ENCODE measurements around the gene NOSIP.

Gene NOSIP

DNA sequence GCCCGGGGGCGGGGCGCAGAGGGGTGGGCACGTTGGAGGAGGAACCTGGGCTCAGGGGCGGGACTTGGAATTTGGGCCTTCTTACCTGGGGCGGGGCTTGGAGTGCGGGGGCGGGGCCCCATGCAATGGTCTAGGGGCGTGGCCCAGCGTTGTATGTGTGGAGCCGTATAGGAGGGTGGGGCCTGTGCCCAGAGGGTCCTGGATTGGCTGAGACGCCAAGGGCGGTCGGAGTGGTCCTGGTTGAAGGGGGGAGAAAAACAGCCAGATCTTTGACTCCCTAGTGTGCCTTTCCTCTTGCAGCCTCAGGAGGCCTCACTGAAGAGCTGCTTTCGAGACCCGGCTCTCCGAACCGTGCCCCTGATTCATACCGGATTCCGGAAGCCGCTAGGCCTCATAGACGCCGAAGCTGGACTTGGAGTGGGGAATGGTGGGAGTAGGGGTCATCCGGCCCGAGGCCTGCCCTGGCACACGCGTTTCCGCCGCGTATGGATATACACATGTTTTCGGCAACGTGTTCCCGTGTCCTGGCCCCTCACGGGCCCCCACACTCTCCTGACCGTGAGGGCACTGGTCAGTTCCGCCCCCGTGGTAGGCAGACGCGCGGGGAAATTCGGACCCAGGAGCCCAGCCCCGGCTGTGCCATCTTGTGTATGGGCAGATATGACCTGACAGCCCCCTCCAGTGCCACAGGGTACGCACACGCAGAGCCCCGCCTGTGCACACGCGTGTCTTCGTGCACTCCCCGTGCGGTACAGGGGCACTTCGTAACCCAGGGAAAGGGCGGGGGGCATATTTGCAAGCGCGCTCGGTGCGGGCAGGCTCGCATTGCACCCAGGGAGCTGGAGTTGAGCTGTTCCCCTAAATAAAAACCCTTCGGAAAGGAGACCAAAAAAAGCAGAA, 10.0 kb upstream of the NOSIP start:
- Mint-ChIP-seq H3K36me3 (ENCODE audit: low read depth) (peaks cover 11% of the 10 kb centered on the region), H3K27ac (peak overlapping the region; percentile 89), H3K4me1 (ENCODE audit: low read depth) (peaks cover 34% of the 10 kb centered on the region), H3K9me3 (no peaks in the 10 kb centered on the region), H3K27me3 (no peaks in the 10 kb centered on the region), H3K4me3 (peak overlapping the region; percentile 94)

DNA sequence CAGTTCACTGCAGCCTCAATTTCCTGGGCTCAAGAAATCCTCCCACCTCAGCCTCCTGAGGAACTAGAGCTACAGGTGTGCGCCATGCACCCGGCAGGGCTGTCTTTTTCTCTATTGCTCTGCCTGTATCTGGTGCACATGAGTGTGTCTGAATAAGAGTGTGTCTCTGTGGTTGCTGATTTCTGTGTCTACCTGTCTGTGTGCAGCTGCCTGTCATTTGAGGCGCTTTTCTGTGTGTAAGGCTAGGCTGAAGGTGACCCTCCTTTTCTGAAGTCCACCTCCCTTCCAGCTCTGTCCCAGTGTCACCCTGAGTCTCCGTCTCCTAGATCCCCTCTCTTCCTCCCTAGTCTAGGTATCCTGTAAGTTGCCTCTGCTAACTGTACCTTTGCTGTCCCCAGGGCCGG, 9.1 kb upstream of the NOSIP start:
- peak overlapping the region; percentile 13 for H3K27ac Mint-ChIP-seq
- peaks cover 11% of the 10 kb centered on the region for H3K36me3 Mint-ChIP-seq (ENCODE audit: low read depth)
- H3K4me3 Mint-ChIP-seq = no peak overlapping the region

DNA sequence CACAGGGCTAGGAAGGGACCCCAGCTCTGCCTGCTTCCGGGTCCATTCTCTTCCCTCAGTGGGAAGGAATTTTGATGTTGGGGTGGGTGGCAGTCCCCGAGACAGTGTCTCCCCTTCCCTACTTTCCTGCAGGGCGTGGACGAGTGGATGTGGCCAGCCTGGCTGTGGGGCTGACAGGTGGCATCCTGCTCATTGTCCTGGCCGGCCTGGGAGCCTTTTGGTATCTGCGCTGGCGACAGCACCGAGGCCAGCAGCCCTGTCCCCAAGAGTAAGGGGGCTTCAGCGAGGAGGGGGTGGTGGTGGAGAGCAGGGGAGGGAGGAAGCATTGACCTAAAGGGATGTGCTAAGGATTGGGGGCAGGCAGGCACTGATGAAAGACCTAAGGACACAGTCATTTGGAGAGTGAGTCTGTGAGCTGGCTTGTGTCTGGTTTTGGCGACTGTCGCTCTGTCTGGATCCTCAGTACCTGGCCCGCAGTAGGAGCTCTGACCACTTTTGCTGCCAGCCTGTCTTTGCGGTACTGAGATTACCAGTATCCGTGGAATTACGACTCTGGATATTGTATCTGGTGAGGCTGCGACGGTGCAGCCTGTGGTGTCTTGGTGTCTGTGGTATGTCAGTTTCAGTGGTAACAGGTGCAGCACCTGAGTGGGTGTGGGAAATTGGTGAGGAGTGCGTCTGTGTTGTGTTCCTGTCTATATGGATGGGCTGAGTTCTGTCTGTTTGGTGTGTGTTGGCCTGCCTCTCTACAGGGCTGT, 8.2 kb upstream of the NOSIP start:
- Mint-ChIP-seq H3K4me1 (ENCODE audit: low read depth) (peaks cover 25% of the 10 kb centered on the region), H3K27ac (no peak overlapping the region), H3K9me3 (no peaks in the 10 kb centered on the region), H3K4me3 (no peak overlapping the region), H3K27me3 (no peaks in the 10 kb centered on the region), H3K36me3 (ENCODE audit: low read depth) (peaks cover 2% of the 10 kb centered on the region)

More for the DNA sequence above, 9.1 kb upstream of the NOSIP start:
- Mint-ChIP-seq H3K27me3 (no peaks in the 10 kb centered on the region), H3K9me3 (no peaks in the 10 kb centered on the region), H3K4me1 (ENCODE audit: low read depth) (peaks cover 34% of the 10 kb centered on the region)

DNA sequence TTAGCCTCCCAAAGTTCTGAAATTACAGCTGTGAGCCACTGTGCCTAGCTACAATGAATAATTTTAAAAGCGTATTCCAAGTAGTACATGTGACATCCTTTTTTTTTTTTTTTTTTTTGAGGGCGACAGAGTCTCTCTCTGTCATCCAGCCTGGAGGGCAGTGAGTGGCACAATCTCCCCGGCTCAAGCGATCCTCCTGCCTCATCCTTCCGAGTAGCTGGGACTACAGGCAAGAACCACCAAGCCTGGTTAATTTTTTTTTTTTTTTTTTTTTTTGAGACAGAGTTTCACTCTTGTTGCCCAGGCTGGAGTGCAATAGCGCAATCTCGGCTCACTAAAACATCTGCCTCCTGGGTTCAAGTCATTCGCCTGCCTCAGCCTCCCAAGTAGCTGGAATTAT, 6.9 kb upstream of the NOSIP start:
- Mint-ChIP-seq H3K27ac (no peak overlapping the region), H3K9me3 (no peaks in the 10 kb centered on the region), H3K4me3 (no peak overlapping the region), H3K4me1 (ENCODE audit: low read depth) (peaks cover 19% of the 10 kb centered on the region), H3K27me3 (no peaks in the 10 kb centered on the region), H3K36me3 (ENCODE audit: low read depth) (no peaks in the 10 kb centered on the region)

GRCh38 chr19:49585023-49585422, 4.7 kb upstream of the NOSIP start:
- Mint-ChIP-seq H3K36me3 (ENCODE audit: low read depth) (no peaks in the 10 kb centered on the region), H3K4me3 (no peak overlapping the region), H3K9me3 (no peaks in the 10 kb centered on the region), H3K27me3 (no peaks in the 10 kb centered on the region), H3K4me1 (ENCODE audit: low read depth) (peaks cover 23% of the 10 kb centered on the region), H3K27ac (no peak overlapping the region)

DNA sequence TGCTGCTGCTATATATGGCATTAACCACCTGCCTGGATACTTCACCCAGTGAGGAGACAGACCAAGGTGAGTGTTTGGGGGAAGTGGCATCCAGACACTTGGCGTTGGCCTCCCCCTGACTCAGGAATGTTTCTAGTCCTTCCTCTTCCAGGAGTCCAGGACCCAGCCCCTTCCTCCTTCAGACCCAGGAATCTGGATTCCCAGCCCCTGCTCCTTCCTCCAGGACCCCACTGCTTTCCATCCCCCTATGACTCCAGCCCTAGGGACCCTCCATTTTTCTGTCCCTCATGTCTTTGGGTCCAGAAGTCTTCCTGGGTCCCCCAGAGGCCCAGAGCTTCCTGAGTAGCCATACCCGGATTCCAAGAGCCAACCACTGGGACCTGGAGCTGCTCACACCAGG, 2.9 kb upstream of the NOSIP start:
- H3K36me3 Mint-ChIP-seq (ENCODE audit: low read depth) = no peaks in the 10 kb centered on the region
- H3K27ac Mint-ChIP-seq = no peak overlapping the region
- H3K27me3 Mint-ChIP-seq = no peaks in the 10 kb centered on the region
- no peaks in the 10 kb centered on the region for H3K9me3 Mint-ChIP-seq
- peaks cover 24% of the 10 kb centered on the region for H3K4me1 Mint-ChIP-seq (ENCODE audit: low read depth)
- H3K4me3 Mint-ChIP-seq = no peak overlapping the region

- H3K4me3 Mint-ChIP-seq = peak within 1 kb of the TSS; percentile 92
- H3K4me1 Mint-ChIP-seq (ENCODE audit: low read depth) = peaks cover 33% of the 10 kb centered on the region
- H3K36me3 Mint-ChIP-seq (ENCODE audit: low read depth) = peaks cover 3% of the 10 kb centered on the region
- H3K9me3 Mint-ChIP-seq = no peaks in the 10 kb centered on the region
- no peaks in the 10 kb centered on the region for H3K27me3 Mint-ChIP-seq
- peak within 1 kb of the TSS; percentile 78 for H3K27ac Mint-ChIP-seq
Observed at GRCh38 chr19:49581007-49581508, 702 bp upstream of the NOSIP start, which contains the start of gene PRRG2. Gene PRRG2 (plus strand): TSS chr19:49581316. CDS start chr19:49583220, 1,904 bp downstream.

- peaks cover 3% of the 10 kb centered on the region for H3K36me3 Mint-ChIP-seq (ENCODE audit: low read depth)
- no peaks in the 10 kb centered on the region for H3K27me3 Mint-ChIP-seq
- H3K4me1 Mint-ChIP-seq (ENCODE audit: low read depth) = peaks cover 33% of the 10 kb centered on the region
- H3K4me3 Mint-ChIP-seq = peak overlapping the region; percentile 92
- no peaks in the 10 kb centered on the region for H3K9me3 Mint-ChIP-seq
- peak overlapping the region; percentile 78 for H3K27ac Mint-ChIP-seq
Observed at GRCh38 chr19:49579947-49580263, 451 bp downstream of the NOSIP start.

- Mint-ChIP-seq H3K9me3 (no peaks in the 10 kb centered on the region), H3K4me3 (peak overlapping the region; percentile 92), H3K4me1 (ENCODE audit: low read depth) (peaks cover 33% of the 10 kb centered on the region), H3K27me3 (no peaks in the 10 kb centered on the region), H3K36me3 (ENCODE audit: low read depth) (peaks cover 7% of the 10 kb centered on the region), H3K27ac (peak overlapping the region; percentile 78)
Observed at GRCh38 chr19:49579193-49579592, 1.2 kb downstream of the NOSIP start.

GRCh38 chr19:49574206-49574755, 6.1 kb downstream of the NOSIP start:
- Mint-ChIP-seq H3K27me3 (no peaks in the 10 kb centered on the region), H3K4me3 (no peak overlapping the region), H3K36me3 (ENCODE audit: low read depth) (peaks cover 10% of the 10 kb centered on the region), H3K9me3 (no peaks in the 10 kb centered on the region), H3K4me1 (ENCODE audit: low read depth) (peaks cover 33% of the 10 kb centered on the region), H3K27ac (peak overlapping the region; percentile 5)

GRCh38 chr19:49573425-49573824, 6.9 kb downstream of the NOSIP start:
- Mint-ChIP-seq H3K36me3 (ENCODE audit: low read depth) (peaks cover 10% of the 10 kb centered on the region), H3K27ac (no peak overlapping the region), H3K4me3 (no peak overlapping the region), H3K4me1 (ENCODE audit: low read depth) (peaks cover 32% of the 10 kb centered on the region), H3K27me3 (no peaks in the 10 kb centered on the region), H3K9me3 (no peaks in the 10 kb centered on the region)

DNA sequence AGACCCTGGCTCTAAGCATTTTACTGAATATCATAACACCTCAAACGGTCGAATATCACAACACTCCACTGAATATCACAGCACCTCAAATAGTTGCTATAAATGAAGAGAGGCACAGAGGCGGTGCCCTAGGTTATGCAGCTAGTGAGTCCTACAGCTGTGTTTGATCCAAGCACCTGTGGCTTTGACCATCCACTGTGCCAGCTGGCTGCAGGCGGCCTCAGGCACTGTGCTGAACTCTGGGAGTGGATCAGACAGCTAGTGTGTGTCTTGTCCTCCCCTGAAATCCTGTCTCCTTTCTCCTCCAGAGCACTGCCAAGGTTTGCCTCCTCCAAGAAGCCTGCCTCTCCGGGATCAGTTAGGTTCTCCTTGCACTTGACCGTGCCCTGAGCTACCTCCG, 7.3 kb downstream of the NOSIP start:
- Mint-ChIP-seq H3K27me3 (no peaks in the 10 kb centered on the region), H3K4me1 (ENCODE audit: low read depth) (peaks cover 32% of the 10 kb centered on the region), H3K27ac (no peak overlapping the region), H3K36me3 (ENCODE audit: low read depth) (peaks cover 10% of the 10 kb centered on the region), H3K4me3 (no peak overlapping the region), H3K9me3 (no peaks in the 10 kb centered on the region)

GRCh38 chr19:49570997-49571676, 9.2 kb downstream of the NOSIP start:
- no peak overlapping the region for H3K27ac Mint-ChIP-seq
- peaks cover 40% of the 10 kb centered on the region for H3K4me1 Mint-ChIP-seq (ENCODE audit: low read depth)

DNA sequence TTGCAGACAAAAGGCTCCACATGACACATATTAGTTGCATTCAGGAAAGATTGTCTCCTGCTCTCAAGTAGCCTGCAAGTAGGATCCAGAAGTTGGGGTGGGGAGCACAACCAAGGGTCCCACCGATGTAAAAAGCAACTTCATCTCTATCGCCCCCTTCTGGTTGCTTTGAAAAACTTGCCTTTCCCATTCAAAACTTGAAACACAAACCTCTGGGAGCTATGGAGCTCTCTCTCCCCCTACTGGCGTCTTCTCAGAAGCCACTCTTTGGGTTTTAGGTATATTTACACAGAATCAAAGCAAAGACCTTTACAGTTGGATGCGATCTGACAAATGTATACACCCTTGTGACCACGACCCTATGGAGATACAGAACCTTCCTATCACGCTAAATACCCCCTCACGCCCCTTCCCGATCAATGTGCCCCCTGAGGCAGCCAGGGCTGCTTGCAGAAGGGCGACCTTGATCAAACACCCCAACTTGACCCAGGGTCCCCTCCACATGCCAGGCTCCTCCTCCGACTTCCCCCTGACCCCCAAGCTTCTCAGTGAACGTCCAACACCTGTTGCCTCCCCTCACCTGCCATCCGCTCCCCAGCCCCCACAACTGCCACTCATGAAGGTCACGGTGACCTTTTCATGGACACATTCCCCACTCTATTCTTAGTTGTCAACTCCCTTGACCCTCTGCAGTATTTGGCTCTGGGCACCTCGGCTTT, 10.1 kb downstream of the NOSIP start:
- H3K36me3 Mint-ChIP-seq (ENCODE audit: low read depth) = peaks cover 12% of the 10 kb centered on the region
- no peaks in the 10 kb centered on the region for H3K9me3 Mint-ChIP-seq
- no peaks in the 10 kb centered on the region for H3K27me3 Mint-ChIP-seq
- peak overlapping the region; percentile 17 for H3K27ac Mint-ChIP-seq
- H3K4me3 Mint-ChIP-seq = no peak overlapping the region
- peaks cover 48% of the 10 kb centered on the region for H3K4me1 Mint-ChIP-seq (ENCODE audit: low read depth)

More at GRCh38 chr19:49570997-49571676, 9.2 kb downstream of the NOSIP start:
- no peaks in the 10 kb centered on the region for H3K27me3 Mint-ChIP-seq
- peaks cover 10% of the 10 kb centered on the region for H3K36me3 Mint-ChIP-seq (ENCODE audit: low read depth)
- no peak overlapping the region for H3K4me3 Mint-ChIP-seq
- H3K9me3 Mint-ChIP-seq = no peaks in the 10 kb centered on the region

All from stimulated activated naive CD8-positive, alpha-beta T cell treated with anti-CD3 and anti-CD28 coated beads, Interleukin-15, Interleukin-2, amounts not matched to agents 100 ng/mL and 50 ng/mL, for 24 hours (primary cell).